WTC11 (cell line): Measurements from ENCODE around the gene PLA1A.

Experiments
- CREM ChIP-seq: sonication (generic); formaldehyde crosslinking; IDR thresholded peaks from 2 replicates; pipeline ENCODE4 v1.8.1; 2022; ENCODE audit warnings: mild to moderate bottlenecking, missing genetic modification reagents, moderate library complexity
- CTCF ChIP-seq: fragments of 200-600 bp; IDR thresholded peaks from 2 replicates; pipeline ENCODE4 v1.8.0; 2022; ENCODE audit warnings: antibody characterized with exemption
- FOXJ3 ChIP-seq: sonication (generic); formaldehyde crosslinking; IDR thresholded peaks from 2 replicates; pipeline ENCODE4 v1.9.0; 2021; ENCODE audit warnings: missing genetic modification reagents, mild to moderate bottlenecking, borderline replicate concordance
- FOXK1 ChIP-seq: sonication (generic); formaldehyde crosslinking; IDR thresholded peaks from 2 replicates; pipeline ENCODE4 v1.8.0; 2022; ENCODE audit warnings: mild to moderate bottlenecking, moderate library complexity, missing genetic modification reagents
- IRF2 ChIP-seq: sonication (generic); formaldehyde crosslinking; IDR thresholded peaks from 2 replicates; pipeline ENCODE4 v1.8.0; 2022; ENCODE audit warnings: low read depth, missing genetic modification reagents, borderline replicate concordance
- TEAD4 ChIP-seq: sonication (generic); formaldehyde crosslinking; IDR thresholded peaks from 2 replicates; pipeline ENCODE4 v1.8.0; 2022; ENCODE audit warnings: mild to moderate bottlenecking, missing genetic modification reagents
- USF2 ChIP-seq: sonication (generic); formaldehyde crosslinking; IDR thresholded peaks from 2 replicates; pipeline ENCODE4 v1.8.1; 2023; ENCODE audit warnings: mild to moderate bottlenecking, missing genetic modification reagents, moderate library complexity
- ZNF121 ChIP-seq: sonication (generic); formaldehyde crosslinking; IDR thresholded peaks from 2 replicates; pipeline ENCODE4 v1.8.0; 2023; ENCODE audit warnings: missing genetic modification reagents
- ZNF423 ChIP-seq: fragments of 250-450 bp; sonication (Bioruptor Pico); IDR thresholded peaks from 2 replicates; pipeline ENCODE4 v2.1.2; 2022; ENCODE audit warnings: mild to moderate bottlenecking, moderate library complexity

- TF ChIP-seq FOXK1 (CRISPR knock-in tag) (no peak), ZNF423 (CRISPR knock-in tag) (no peak), USF2 (CRISPR knock-in tag) (no peak), CTCF (no peak), FOXJ3 (CRISPR knock-in tag) (no peak), TEAD4 (CRISPR knock-in tag) (no peak), IRF2 (CRISPR knock-in tag) (no peak), CREM (no peak), ZNF121 (CRISPR knock-in tag) (no peak)
Measured at GRCh38 chr3:119608405-119609000, 10.8 kb downstream of the PLA1A start.
